ENCODE data around the gene PLOD3. TPM values are rescaled to one million over a fixed set of nuclear protein-coding genes. Genes with fewer than 3 reads are reported as not detected.

PLOD3 gene
- total RNA-seq, 1 experiment from 2014 or later = 108 TPM

DNA sequence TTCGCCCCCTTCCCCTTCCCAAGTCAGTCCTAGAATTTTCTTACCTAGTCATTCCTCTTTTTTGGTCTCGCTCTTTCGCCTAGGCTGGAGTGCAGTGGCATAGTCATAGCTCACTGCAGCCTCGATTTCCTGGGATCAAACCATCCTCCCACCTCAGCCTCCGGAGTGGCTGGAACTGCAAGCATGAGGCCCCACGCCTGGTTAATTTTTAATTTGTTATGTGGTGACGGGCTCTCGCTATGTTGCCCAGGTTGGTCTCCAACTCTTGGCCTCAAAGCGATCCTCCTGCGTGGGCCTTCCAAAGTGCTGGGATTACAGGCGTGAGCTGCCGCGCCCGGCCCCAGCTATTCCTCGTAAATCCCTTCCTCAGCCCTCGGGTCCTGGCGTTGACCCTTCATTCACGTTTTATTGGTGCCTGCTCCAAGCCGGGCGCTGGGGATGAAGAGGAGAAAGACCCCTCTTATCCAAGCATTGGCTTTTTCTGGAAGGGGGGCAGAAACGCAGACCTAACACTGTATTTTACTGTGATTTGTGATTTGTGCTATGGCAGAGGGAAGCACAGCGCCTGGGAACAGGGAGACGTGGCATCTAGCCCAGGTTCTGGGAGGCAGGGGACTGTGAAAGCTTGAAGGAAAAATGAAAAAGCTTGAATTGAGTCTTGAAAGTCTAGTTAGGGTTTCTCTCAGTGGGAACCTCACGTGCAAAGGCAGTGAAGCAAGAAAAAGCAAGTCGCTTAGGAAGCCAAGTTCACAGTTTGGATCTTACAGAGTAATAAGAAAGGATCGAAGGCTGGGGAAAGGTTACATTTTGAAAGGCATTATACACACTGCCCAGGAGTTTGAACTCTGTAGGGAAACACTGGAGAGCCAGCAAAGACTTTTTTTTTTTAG is 1.1 kb upstream of the PLOD3 start:
- BruUV-seq (replicated peaks) = TSS peak; percentile 75

DNA sequence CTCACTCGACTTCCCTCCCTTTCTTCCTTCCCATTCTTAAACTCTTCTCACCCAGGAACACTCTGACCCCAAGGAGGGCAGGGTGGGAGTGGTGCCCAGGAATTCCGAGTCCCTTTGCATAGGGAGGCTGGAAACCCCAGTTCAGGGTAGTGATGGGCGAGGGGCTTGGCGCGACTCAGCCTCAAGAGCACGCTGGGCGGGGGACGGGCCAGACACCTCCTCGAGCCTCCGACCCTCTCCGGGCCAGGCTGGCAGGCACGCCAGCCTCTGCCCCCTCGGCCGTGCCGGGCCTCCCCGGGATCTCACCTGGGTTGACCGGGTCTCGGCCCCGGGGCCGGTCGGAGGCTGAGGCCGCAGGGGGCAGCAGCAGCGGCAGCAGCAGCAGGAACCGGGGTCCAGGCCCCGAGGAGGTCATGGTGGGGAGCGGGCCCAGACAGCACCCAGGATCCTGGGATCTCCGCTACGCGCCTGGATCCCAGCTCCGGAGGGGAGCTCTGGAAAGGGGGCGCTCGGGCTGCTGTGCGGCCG is 457 bp downstream of the PLOD3 start:
- H3K9me3 Mint-ChIP-seq (ENCODE audit: low read depth, unreplicated experiment) = no peaks in the 10 kb centered on the region
- peaks cover 15% of the 10 kb centered on the region for H3K4me1 Mint-ChIP-seq (ENCODE audit: low read depth, unreplicated experiment)
- H3K36me3 Mint-ChIP-seq (ENCODE audit: insufficient read depth, unreplicated experiment) = peaks cover 47% of the 10 kb centered on the region
- no peaks in the 10 kb centered on the region for H3K27me3 Mint-ChIP-seq (ENCODE audit: unreplicated experiment)
- TF ChIP-seq, protein P1, sequence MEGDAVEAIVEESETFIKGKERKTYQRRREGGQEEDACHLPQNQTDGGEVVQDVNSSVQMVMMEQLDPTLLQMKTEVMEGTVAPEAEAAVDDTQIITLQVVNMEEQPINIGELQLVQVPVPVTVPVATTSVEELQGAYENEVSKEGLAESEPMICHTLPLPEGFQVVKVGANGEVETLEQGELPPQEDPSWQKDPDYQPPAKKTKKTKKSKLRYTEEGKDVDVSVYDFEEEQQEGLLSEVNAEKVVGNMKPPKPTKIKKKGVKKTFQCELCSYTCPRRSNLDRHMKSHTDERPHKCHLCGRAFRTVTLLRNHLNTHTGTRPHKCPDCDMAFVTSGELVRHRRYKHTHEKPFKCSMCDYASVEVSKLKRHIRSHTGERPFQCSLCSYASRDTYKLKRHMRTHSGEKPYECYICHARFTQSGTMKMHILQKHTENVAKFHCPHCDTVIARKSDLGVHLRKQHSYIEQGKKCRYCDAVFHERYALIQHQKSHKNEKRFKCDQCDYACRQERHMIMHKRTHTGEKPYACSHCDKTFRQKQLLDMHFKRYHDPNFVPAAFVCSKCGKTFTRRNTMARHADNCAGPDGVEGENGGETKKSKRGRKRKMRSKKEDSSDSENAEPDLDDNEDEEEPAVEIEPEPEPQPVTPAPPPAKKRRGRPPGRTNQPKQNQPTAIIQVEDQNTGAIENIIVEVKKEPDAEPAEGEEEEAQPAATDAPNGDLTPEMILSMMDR (IDR thresholded peaks at IDR 0.05; ENCODE audit: unreplicated experiment) = no peak
- no peak for DNase-seq
- CTCF ChIA-PET = interaction anchor here (0.6 to 2.3 kb wide), 6 partner anchors 15 to 364 kb away, joined by 3 to 19 read pairs (median 13); partner anchors contain the start of gene FIS1
- intact Hi-C loops (cut with micrococcal nuclease; ENCODE audit: unreplicated experiment) = no loop called here
- peak overlapping the region; percentile 54 for H3K27ac Mint-ChIP-seq (ENCODE audit: unreplicated experiment)
- peak overlapping the region; percentile 80 for H3K4me3 Mint-ChIP-seq (ENCODE audit: low read depth, unreplicated experiment)
- TSS peak; percentile 62 for BruUV-seq (replicated peaks)

More for the DNA sequence above, 1.1 kb upstream of the PLOD3 start:
- Mint-ChIP-seq H3K9me3 (ENCODE audit: low read depth, unreplicated experiment) (no peaks in the 10 kb centered on the region), H3K4me3 (ENCODE audit: low read depth, unreplicated experiment) (peak overlapping the region; percentile 80), H3K36me3 (ENCODE audit: insufficient read depth, unreplicated experiment) (peaks cover 60% of the 10 kb centered on the region), H3K27ac (ENCODE audit: unreplicated experiment) (peak overlapping the region; percentile 89), H3K27me3 (ENCODE audit: unreplicated experiment) (no peaks in the 10 kb centered on the region), H3K4me1 (ENCODE audit: low read depth, unreplicated experiment) (peaks cover 18% of the 10 kb centered on the region)
- CTCF ChIA-PET = interaction anchor here (0.5 to 2.3 kb wide), 8 partner anchors 14 to 134 kb away, joined by 3 to 19 read pairs (median 9); partner anchors contain the start of gene FIS1
- TF ChIP-seq, protein P1 (IDR thresholded peaks at IDR 0.05; ENCODE audit: unreplicated experiment) = no peak
- no peak for DNase-seq
- intact Hi-C loops (cut with micrococcal nuclease; ENCODE audit: unreplicated experiment) = no loop called here

DNA sequence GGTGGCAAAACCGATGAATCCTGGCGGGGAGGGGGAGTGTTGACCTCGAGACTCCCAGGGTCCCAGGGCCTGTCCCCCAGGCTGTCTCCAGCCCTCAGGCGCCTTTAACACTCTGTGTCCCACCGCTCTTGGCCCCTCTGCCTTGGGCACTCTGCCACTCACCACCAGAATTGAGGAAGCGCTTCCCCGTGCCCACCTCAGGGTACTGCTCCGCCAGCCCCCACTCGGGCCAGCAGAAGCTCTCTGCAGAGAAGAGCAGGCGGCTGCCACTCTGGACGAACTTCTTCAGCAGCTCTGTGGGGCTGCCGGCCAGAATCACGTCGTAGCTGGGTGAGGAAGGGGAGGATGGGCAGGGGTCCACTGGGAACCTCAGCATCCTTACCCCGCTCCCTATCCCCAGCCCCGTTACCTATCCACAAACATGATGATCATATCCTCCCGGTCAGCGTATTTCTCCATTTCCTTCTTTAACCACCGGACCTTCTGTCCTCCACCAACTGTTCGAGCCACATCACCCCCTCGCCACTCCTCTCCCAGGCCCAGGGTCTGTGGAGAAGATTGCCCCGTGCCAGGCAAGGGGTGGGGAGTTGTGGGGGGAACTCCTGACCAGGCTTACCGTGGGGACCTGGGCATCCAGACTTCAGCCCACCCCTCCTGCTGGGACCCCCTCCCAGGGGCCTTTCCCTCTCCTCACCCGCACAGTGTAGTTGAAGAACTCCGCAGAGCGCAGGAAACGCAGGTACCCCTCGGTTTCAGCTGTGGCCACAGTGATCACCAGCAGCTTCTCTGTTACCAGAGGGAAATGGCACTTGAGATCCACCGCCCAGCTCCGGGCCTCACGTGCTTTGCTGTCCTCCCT is 1.2 kb downstream of the PLOD3 start:
- peaks cover 40% of the 10 kb centered on the region for H3K36me3 Mint-ChIP-seq (ENCODE audit: insufficient read depth, unreplicated experiment)
- TF ChIP-seq, protein P1 (IDR thresholded peaks at IDR 0.05; ENCODE audit: unreplicated experiment) = no peak
- peak overlapping the region; percentile 54 for H3K27ac Mint-ChIP-seq (ENCODE audit: unreplicated experiment)
- peak overlapping the region; percentile 80 for H3K4me3 Mint-ChIP-seq (ENCODE audit: low read depth, unreplicated experiment)
- H3K9me3 Mint-ChIP-seq (ENCODE audit: low read depth, unreplicated experiment) = no peaks in the 10 kb centered on the region
- CTCF ChIA-PET = interaction anchor here (1.8 to 2.3 kb wide), 3 partner anchors 28 to 72 kb away, joined by 13 to 19 read pairs (median 14); partner anchors contain the start of gene FIS1
- H3K4me1 Mint-ChIP-seq (ENCODE audit: low read depth, unreplicated experiment) = peaks cover 8% of the 10 kb centered on the region
- BruUV-seq (replicated peaks) = no TSS peak
- intact Hi-C loops (cut with micrococcal nuclease; ENCODE audit: unreplicated experiment) = no loop called here
- DNase-seq = no peak
- H3K27me3 Mint-ChIP-seq (ENCODE audit: unreplicated experiment) = no peaks in the 10 kb centered on the region

DNA sequence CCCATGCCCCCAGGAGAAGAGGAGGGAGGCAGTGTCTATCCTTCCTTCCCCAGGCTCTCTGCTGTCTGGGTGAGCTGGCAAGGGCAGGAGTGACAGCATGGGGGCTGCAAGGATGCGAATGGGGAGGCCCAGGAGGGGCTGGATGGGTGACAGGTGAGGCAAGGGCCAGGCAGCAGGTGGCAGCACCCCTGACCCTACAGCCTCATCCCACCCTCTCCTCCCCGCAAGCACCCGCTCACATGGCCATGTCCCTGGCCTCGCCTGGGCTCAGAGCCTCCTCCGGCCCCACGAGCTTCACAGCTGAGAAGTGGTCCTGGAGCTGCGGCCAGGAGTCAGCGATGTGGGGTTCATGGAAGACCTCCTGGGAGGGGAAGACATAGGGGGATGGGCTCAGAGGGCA is 5.4 kb downstream of the PLOD3 start:
- Mint-ChIP-seq H3K27ac (ENCODE audit: unreplicated experiment) (no peak overlapping the region), H3K4me1 (ENCODE audit: low read depth, unreplicated experiment) (peaks cover 8% of the 10 kb centered on the region), H3K27me3 (ENCODE audit: unreplicated experiment) (no peaks in the 10 kb centered on the region), H3K9me3 (ENCODE audit: low read depth, unreplicated experiment) (no peaks in the 10 kb centered on the region), H3K4me3 (ENCODE audit: low read depth, unreplicated experiment) (no peak overlapping the region), H3K36me3 (ENCODE audit: insufficient read depth, unreplicated experiment) (peaks cover 35% of the 10 kb centered on the region)
- intact Hi-C loops (cut with micrococcal nuclease; ENCODE audit: unreplicated experiment) = no loop called here
- CTCF ChIA-PET = no interaction called here
- BruUV-seq (replicated peaks) = no TSS peak
- TF ChIP-seq, protein P1 (IDR thresholded peaks at IDR 0.05; ENCODE audit: unreplicated experiment) = no peak
- DNase-seq = no peak

All from Calu3 (cell line).